ENCODE results near the gene MMP11.

The MMP11 gene

DNA sequence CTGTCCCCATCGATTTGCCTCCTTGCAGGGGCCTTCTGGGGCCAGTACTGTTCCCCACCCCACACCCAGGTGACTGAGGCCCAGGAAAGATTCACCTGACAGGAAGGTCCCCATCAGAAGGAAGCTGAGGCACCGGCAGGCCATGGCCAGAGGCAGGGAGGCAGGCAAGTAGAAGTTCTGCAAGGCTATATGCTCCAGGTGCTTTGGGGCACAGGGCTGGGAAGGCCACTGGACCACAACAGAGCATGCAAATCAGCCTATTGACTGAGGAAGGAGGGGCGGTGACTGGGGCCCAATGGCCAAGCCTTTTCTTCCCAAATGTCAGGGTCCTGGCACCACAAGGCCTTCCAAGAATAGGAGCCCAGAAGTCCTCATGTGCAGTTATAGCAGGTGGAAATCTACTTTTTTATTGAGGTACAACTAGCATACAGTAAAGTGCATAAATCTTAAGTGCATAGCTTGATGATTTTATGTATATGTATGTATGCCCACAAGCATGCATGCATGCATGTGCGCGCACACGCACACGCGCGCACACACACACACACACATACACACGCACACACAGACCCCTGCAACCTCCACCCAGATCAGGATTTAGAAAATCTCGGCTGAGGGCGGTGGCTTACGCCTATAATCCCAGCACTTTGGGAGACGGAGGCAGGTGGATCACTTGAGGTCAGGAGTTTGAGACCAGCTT is 18.3 kb upstream of the MMP11 start, which contains the start of gene VPREB3:
Gene VPREB3 (minus strand): TSS at position 206 of the 700 bp plus-strand sequence. CDS start 62 bp downstream, at position 144.
- Histone ChIP-seq H3K9me3 (no peaks in the 10 kb centered on the region), H3K4me3 (ENCODE audit: low read depth in 1 of 2, low read length in 1 of 2) (no peak within 1 kb of the TSS)

GRCh38 chr22:23754980-23755636 is 17.5 kb upstream of the MMP11 start:
- no peaks in the 10 kb centered on the region for H3K9me3 ChIP-seq
- H3K4me3 ChIP-seq (ENCODE audit: low read depth in 1 of 2, low read length in 1 of 2), result no peak overlapping the region
- H3K27me3 ChIP-seq, result no peaks in the 10 kb centered on the region
- no peaks in the 10 kb centered on the region for H3K36me3 ChIP-seq
- no peak overlapping the region for H3K27ac ChIP-seq
- TF ChIP-seq, protein P1, sequence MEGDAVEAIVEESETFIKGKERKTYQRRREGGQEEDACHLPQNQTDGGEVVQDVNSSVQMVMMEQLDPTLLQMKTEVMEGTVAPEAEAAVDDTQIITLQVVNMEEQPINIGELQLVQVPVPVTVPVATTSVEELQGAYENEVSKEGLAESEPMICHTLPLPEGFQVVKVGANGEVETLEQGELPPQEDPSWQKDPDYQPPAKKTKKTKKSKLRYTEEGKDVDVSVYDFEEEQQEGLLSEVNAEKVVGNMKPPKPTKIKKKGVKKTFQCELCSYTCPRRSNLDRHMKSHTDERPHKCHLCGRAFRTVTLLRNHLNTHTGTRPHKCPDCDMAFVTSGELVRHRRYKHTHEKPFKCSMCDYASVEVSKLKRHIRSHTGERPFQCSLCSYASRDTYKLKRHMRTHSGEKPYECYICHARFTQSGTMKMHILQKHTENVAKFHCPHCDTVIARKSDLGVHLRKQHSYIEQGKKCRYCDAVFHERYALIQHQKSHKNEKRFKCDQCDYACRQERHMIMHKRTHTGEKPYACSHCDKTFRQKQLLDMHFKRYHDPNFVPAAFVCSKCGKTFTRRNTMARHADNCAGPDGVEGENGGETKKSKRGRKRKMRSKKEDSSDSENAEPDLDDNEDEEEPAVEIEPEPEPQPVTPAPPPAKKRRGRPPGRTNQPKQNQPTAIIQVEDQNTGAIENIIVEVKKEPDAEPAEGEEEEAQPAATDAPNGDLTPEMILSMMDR (IDR thresholded peaks at IDR 0.05), result no peak
- peaks cover 11 to 12% of the 10 kb centered on the region in 2 experiments for H3K4me1 ChIP-seq (ENCODE audit: control insufficient read depth in 1 of 2, insufficient read depth in 1 of 2, low read depth in 1 of 2, low read length in 1 of 2)

More for the DNA sequence above, 18.3 kb upstream of the MMP11 start, which contains the start of gene VPREB3:
- Histone ChIP-seq H3K36me3 (no peaks in the 10 kb centered on the region), H3K4me1 (ENCODE audit: control insufficient read depth in 1 of 2, insufficient read depth in 1 of 2, low read depth in 1 of 2, low read length in 1 of 2) (peaks cover 15% of the 10 kb centered on the region in 2 experiments), H3K27ac (no peak within 1 kb of the TSS), H3K27me3 (no peaks in the 10 kb centered on the region)
- TF ChIP-seq, protein P1 (IDR thresholded peaks at IDR 0.05), result no peak

GRCh38 chr22:23755711-23756110 is 16.9 kb upstream of the MMP11 start:
- TF ChIP-seq, protein P1 (IDR thresholded peaks at IDR 0.05), result no peak
- H3K4me1 ChIP-seq (ENCODE audit: control insufficient read depth in 1 of 2, insufficient read depth in 1 of 2, low read depth in 1 of 2, low read length in 1 of 2), result peaks cover 5 to 6% of the 10 kb centered on the region in 2 experiments
- H3K27ac ChIP-seq, result no peak overlapping the region
- H3K27me3 ChIP-seq, result no peaks in the 10 kb centered on the region
- H3K36me3 ChIP-seq, result no peaks in the 10 kb centered on the region
- H3K4me3 ChIP-seq (ENCODE audit: low read depth in 1 of 2, low read length in 1 of 2), result no peak overlapping the region
- H3K9me3 ChIP-seq, result no peaks in the 10 kb centered on the region

DNA sequence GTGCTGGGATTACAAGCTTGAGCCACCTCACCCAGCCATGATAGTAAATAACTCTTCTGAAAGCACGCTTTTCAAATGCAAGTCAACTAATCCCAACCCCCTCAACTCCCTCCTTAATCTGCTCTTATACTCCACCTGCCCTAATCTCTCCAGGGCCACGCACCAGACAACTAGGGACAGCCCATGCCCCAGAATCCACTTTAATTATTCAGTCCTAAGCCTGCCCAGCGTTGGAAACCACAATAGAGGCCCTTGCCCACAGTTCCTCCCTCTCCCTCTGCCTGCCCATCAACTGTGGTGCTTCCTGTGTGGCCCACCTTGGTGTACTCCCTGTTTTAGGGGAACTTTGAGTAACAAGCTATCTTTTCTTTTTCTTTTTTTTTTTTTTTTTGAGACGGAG is 15.8 kb upstream of the MMP11 start:
- Histone ChIP-seq H3K4me3 (ENCODE audit: low read depth in 1 of 2, low read length in 1 of 2) (no peak overlapping the region), H3K4me1 (ENCODE audit: control insufficient read depth in 1 of 2, insufficient read depth in 1 of 2, low read depth in 1 of 2, low read length in 1 of 2) (peaks cover 0 to 4% of the 10 kb centered on the region in 2 experiments), H3K27me3 (no peaks in the 10 kb centered on the region), H3K36me3 (no peaks in the 10 kb centered on the region), H3K27ac (no peak overlapping the region), H3K9me3 (no peaks in the 10 kb centered on the region)
- TF ChIP-seq, protein P1 (IDR thresholded peaks at IDR 0.05), result no peak

DNA sequence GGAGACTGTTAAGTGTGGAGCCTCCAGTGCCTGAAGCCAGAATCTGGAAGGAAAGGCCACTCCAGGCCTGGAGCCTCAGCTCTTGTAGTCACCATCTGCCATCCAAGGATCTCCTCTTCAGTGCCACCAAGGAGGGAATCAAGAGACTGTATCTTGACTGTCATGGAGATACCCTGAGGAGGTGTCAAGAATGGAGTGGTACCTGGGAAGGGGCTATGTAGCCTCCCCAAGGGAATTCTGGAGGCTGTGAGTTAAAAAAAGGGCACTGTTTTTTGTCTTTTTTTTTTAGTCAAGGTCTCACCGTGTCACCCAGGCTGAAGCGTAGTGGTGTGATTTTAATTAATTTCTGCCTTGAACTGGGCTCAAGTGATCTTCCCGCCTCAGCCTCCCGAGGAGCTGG is 13.1 kb upstream of the MMP11 start:
- H3K4me1 ChIP-seq (ENCODE audit: control insufficient read depth in 1 of 2, insufficient read depth in 1 of 2, low read depth in 1 of 2, low read length in 1 of 2), result peaks cover 18 to 21% of the 10 kb centered on the region in 2 experiments
- no peaks in the 10 kb centered on the region for H3K36me3 ChIP-seq
- no peaks in the 10 kb centered on the region for H3K27me3 ChIP-seq
- no peak overlapping the region for H3K4me3 ChIP-seq (ENCODE audit: low read depth in 1 of 2, low read length in 1 of 2)
- no peak overlapping the region for H3K27ac ChIP-seq
- no peaks in the 10 kb centered on the region for H3K9me3 ChIP-seq
- TF ChIP-seq, protein P1 (IDR thresholded peaks at IDR 0.05), result no peak

Measured in neutrophil (primary cell).